Stimulated activated effector memory CD8-positive, alpha-beta T cell treated with anti-CD3 and anti-CD28 coated beads, Interleukin-12 subunit alpha, Interleukin-12 subunit beta, amount 100 ng/mL, for 72 hours (primary cell): ENCODE results near the gene SCAMP4.

Experiments
- ATAC-seq: fragments of 150-1000 bp; cut with Tn5 transposase; 2 replicates; pipeline ENCODE4 v1.10.0; 2021
- DNase-seq, 2 donors: peaks; one replicate each; pipeline ENCODE4 v3.0.0; 2021 to 2022; ENCODE audit warnings: low spot score in 2 of 2
- H3K27ac Mint-ChIP-seq: one replicate; pipeline ENCODE4 v1.8.0; 2022; ENCODE audit warnings: mild to moderate bottlenecking, mixed read lengths
- H3K36me3 Mint-ChIP-seq: one replicate; pipeline ENCODE4 v1.8.0; 2022; ENCODE audit warnings: mild to moderate bottlenecking, mixed read lengths
- H3K4me1 Mint-ChIP-seq: one replicate; pipeline ENCODE4 v1.8.0; 2022; ENCODE audit warnings: mixed read lengths
- H3K4me3 Mint-ChIP-seq: one replicate; pipeline ENCODE4 v1.8.0; 2022; ENCODE audit warnings: mild to moderate bottlenecking, mixed read lengths
- H3K9me3 Mint-ChIP-seq: one replicate; pipeline ENCODE4 v1.8.0; 2022; ENCODE audit warnings: mixed read lengths

Gene SCAMP4

DNA sequence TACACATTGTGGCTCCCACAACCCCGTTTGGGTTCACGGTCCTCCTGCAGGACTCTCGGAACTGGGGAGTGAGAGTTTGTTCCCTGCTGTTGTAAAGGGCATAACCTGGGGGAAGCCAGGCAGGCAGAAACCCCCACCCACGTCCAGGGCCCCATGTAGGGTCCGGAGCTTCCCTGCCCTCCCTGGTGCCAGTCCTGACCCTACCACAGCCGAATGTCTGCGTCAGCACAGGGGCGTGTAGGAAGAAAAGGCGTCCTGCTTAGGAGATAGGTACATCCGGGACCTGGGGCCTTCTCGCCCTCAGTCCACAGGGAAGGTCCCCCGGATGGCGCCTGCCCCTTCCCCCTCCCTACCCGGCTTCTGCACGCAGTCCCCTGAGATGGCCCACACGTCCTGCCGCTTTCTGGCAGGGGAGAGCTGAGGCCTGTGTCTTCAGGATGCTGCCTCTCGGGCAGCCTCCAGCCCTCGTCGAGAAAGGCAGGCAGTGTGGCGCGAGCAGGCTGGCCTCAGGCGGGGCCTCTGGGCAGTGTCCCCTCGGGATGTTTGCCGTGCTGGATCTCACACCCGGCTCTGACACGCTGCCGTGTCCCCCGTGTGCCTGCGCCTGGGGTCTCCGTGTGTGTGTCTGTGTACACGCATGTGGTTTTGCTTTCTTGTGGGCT, 54.9 kb downstream of the SCAMP4 start:
- DNase-seq (no peak), ATAC-seq (no peak)
- Mint-ChIP-seq H3K4me3 (no peak overlapping the region), H3K27ac (no peak overlapping the region), H3K9me3 (no peaks in the 10 kb centered on the region), H3K36me3 (peaks cover 13% of the 10 kb centered on the region), H3K4me1 (peaks cover 39% of the 10 kb centered on the region)

DNA sequence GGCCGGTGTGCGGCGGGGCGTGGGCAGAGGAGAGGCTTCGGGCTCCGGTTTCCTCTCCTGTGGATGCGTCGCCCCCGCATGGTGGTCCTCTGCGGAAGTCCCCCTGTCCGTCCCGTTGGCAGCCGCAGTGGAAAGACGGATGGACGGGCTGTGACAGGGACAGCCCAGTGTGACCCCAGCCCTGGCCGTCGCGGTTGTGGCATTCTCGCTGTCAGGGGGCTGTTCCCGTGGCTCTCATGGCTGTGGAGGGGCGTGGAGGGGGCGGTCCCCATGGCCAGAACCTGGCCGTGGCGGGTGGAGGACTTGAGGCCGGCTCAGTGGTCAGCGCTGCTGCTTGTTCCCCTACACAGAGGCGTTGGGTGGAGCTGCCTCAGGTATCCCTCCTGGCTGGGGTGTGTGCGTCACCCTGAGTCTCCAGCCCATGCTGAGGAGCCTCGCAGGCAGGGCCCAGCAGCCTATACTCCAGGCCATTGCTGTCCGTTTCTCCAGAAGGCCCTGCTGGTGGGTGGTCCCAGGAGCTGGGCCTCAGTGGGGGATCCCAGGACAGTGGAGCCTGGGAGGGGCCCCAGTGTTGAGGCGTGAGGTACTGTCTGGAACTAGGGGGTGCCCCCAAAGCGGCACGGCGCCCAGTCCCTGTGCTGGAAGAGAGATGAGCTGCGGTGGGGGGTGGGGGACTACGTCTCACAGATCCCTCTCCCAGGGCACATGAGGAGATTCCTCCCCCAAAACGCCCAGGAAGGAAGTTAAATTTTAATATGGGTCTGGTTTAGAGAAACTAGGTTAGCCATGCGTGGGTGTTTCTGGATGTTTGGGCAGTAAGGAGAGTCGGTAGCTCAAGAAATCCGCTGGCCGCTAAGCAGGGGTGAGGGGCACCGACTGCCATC, 56.0 kb downstream of the SCAMP4 start:
- ATAC-seq (peak; percentile 14), DNase-seq (no peak)
- no peaks in the 10 kb centered on the region for H3K9me3 Mint-ChIP-seq
- H3K4me1 Mint-ChIP-seq: peaks cover 42% of the 10 kb centered on the region
- peak overlapping the region; percentile 56 for H3K27ac Mint-ChIP-seq
- H3K4me3 Mint-ChIP-seq: peak overlapping the region; percentile 11
- H3K36me3 Mint-ChIP-seq: peaks cover 13% of the 10 kb centered on the region

DNA sequence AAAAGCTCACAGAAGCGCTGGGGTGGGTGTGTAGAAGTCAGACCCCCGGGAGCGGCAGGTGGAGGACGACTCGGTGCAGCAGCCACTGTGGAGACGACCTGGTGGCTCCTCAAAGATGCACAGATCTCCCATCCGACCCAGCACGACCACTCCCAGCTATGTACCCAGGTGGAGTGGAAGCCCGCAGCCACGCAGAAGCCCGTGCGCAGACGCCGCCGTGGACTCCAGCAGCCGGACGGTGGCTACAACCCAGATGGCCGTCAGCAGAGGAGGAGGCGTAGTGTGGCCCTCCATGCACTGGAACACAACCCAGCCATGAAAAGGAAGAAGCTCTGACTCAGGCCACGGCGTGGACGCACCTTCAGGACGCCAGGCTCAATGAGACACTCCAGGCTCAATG, 57.5 kb downstream of the SCAMP4 start:
- Mint-ChIP-seq H3K4me3 (no peak overlapping the region), H3K4me1 (peaks cover 40% of the 10 kb centered on the region), H3K9me3 (no peaks in the 10 kb centered on the region), H3K36me3 (peaks cover 19% of the 10 kb centered on the region), H3K27ac (no peak overlapping the region)
- DNase-seq (no peak), ATAC-seq (no peak)

DNA sequence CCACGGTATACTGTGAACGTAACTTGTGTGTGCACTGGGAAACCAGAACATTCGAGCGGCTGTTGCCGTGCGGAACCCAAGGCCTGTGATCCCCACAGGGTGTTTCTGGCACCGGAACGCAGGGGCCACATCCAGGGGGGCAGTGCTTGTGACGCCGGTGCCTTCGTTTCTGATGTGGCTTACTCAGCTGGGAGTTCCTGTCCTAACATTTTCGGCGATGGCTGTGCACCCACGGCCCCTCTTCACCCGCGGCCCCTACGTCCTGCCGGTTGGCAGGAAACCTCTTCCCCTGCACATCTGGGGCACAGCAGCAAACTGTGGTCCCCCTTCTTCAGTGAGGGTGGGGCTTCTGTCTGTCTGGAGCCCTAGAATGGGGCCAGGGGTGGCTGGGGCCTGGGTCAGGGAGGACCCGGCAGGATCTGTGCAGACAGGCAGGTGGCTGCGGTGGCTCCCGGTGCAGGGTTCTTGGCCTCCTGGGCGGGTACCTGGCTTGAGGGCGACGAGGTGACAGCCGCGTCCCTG, 61.9 kb downstream of the SCAMP4 start:
- no peak for DNase-seq
- H3K27ac Mint-ChIP-seq: peak overlapping the region; percentile 77
- peaks cover 22% of the 10 kb centered on the region for H3K4me1 Mint-ChIP-seq
- H3K9me3 Mint-ChIP-seq: no peaks in the 10 kb centered on the region
- peak; percentile 68 for ATAC-seq
- H3K4me3 Mint-ChIP-seq: peak overlapping the region; percentile 61
- H3K36me3 Mint-ChIP-seq: peaks cover 18% of the 10 kb centered on the region

DNA sequence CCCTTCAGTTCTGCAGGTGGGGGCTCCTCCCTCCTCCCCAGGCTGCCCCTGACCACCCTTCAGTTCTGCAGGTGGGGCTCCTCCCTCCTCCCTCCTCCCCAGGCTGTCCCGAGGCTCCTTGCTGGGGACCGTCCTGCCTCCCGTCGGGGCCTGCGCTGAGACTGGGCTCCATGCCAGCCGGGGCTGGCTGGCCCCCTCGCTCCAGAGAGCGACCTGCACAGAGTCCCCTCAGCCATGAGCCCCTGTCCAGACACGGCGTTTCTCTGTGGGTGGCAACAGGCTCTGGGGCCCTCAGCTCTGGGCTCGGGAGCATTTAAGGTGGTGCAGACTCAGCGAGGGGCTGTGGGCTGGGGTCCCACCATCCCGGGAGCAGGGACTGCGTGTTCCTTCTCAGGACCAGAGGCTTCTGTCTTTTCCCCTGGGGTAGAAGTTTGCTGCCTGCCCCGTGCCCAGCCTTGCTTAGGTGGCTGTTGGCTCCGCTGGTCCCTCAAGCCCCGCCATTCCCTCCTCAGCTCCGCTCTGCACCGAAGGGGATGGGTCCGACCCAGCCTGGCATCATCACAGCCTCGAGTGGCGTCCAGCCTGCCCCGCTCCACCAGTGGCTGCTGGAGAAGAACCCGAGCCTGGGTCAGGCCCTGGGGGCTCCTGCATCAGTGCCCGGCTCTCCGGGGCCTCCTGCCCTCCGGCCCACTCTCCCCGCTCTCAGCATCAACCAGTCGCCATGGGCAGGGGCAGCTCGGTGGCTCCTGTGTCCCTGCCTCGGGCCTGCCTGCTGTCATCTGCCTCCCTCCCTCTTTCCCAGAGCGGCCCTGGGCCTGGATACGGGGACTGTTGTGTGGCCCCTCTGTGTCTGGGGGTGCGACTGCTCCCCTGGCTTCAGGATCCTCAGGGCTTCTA, 63.3 kb downstream of the SCAMP4 start:
- H3K36me3 Mint-ChIP-seq: peaks cover 18% of the 10 kb centered on the region
- H3K4me3 Mint-ChIP-seq: no peak overlapping the region
- peaks cover 28% of the 10 kb centered on the region for H3K4me1 Mint-ChIP-seq
- ATAC-seq (no peak), DNase-seq (no peak)
- no peak overlapping the region for H3K27ac Mint-ChIP-seq
- H3K9me3 Mint-ChIP-seq: no peaks in the 10 kb centered on the region

DNA sequence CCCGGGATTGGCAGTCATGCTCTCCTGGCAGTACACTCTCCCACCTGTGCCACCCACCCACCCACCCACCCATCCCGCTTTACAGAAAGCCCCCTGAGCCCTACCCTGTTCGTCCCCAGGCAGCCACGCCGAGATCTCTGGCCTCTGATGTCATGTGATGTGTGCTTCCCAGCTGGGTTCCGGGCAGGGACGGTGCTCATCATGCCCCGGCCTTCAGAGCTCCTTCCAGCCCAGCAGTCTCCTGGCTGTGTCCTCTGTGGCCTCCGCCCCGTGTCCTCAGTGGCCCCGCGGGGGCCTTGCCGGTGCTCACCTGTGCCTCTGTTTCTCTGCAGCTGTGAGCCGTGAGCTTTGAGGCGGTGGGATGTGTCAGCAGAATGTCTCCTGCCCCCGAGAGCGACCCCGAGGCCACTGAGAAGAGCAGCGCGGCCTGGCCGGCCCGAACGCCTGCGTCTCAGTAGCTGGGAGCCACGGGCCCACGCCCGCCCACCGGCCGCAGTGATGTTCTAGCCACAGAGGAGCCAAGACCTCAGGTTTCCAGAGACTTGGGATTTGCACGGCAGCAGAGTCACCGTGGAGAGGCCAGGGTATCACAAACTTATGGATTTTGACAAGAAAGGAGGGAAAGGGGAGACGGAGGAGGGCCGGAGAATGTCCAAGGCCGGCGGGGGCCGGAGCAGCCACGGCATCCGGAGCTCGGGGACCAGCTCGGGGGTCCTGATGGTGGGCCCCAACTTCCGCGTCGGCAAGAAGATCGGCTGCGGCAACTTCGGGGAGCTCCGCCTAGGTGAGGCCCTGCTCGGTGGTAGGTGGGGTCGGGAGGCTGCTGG, 64.2 kb downstream of the SCAMP4 start:
- Mint-ChIP-seq H3K4me3 (no peak overlapping the region), H3K9me3 (no peaks in the 10 kb centered on the region), H3K27ac (no peak overlapping the region), H3K36me3 (peaks cover 18% of the 10 kb centered on the region), H3K4me1 (peaks cover 30% of the 10 kb centered on the region)
- no peak for ATAC-seq
- no peak for DNase-seq

DNA sequence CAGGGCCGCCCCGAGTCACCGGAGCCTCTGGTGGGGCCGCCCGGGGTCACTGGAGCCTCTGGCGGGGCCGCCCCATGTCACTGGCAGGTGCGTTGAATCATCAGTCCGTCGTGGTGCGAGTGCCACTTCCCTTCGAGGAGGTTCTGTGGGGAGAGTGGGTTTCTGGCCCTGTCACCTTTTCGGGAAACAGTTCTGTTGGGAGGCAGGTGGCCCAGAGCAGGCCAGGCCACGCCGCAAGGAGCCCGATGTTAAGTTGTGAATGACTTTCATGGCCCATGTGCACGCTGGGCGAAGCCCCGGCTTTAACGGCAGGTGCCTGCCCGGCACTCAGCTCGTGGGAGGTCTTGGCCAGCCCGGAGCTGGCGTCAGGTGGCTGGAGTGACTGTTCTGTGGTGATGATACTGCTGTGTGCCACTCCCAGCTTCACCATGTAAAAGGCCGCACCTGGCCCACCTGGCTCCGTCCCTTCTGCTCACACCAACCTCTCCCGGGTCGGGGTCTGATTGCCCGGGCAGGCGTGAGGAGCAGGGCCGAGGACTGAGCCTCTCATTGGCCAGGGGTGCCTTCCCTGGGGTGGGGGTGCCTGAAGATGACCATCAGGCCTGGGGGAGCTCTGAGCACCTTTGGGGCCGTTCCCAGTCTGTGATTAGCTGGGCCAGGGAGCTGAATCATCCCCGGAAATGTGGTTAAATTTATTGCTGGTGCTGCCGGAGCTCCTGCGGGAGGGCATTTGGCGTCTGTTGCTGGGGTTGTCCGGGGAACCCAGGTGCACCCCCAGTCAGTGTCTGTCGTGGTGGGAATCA, 65.0 kb downstream of the SCAMP4 start:
- peaks cover 30% of the 10 kb centered on the region for H3K4me1 Mint-ChIP-seq
- no peak for DNase-seq
- H3K9me3 Mint-ChIP-seq: no peaks in the 10 kb centered on the region
- no peak for ATAC-seq
- H3K27ac Mint-ChIP-seq: no peak overlapping the region
- H3K4me3 Mint-ChIP-seq: no peak overlapping the region
- H3K36me3 Mint-ChIP-seq: peaks cover 22% of the 10 kb centered on the region

DNA sequence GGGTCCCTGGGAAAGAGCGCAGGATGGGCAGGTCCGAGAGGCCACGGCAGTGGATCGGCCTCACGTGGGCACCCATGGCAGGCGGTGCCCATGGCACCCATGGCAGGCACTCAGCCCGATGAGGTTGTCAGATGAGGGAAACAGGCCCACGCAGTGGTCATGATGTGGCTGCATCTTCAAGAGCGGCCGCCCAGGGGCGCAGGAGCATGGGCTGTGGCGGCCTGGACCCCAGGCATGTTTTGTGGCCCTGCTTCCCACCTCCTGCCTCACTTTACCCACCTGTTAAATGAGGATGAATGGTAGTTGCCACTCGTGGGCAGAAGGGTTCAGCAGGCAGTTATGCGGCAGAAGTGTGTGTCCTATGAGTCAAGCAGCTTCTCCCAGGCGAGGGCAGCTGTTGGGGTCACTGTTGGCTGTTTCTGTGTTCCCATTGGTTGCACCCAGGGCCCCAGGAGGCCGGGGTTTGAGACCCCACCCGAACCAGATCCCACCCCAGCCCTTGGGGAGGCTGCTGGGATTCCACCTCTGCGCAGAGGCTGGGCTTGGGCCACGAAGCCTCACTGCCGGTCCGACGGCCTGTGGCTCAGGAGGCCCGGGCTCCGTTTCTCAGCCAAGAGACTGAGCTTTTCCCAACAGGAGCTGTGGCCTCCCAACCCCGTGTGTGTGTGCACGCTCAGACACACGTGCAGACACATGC, 65.8 kb downstream of the SCAMP4 start:
- Mint-ChIP-seq H3K9me3 (no peaks in the 10 kb centered on the region), H3K27ac (no peak overlapping the region), H3K4me1 (peaks cover 28% of the 10 kb centered on the region), H3K4me3 (no peak overlapping the region), H3K36me3 (peaks cover 26% of the 10 kb centered on the region)
- ATAC-seq (no peak), DNase-seq (no peak)

DNA sequence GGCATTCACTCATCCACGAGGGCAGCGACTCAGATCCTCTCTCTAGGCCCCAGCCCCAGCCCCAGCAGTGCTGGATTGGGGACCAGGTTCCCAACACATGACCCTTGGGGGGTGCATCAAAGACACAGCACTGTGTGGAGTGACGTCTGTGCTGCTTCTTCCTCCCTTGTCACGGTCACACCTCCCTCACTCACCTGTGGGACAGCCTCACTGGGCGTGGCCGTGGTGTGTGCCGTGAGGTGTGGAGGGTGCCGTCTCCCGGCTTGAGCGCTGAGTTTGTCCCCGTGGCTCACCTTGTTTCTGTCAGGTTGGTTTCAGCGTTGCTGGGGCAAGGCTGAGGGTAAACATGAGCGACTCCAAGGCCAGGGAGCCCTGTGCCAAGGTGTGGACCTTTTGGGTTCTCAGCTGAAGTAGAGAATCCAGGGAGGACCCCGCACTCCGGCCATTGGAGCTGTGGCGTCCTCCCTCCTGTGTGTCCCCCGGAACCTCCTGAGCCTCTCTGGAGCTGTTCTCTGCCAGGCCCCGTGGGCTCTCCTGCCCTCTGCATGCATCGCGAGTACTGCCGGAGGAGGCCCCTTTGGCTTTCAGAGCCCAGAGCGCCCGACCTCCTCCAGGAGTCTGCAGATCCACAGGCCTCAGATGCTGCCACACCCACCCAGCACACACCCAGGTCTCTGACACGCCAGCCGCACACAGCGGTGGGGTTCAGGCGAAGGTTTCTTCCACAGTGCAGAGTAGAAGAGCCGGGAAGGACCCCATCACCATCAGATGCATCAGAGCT, 69.4 kb downstream of the SCAMP4 start:
- Mint-ChIP-seq H3K27ac (no peak overlapping the region), H3K36me3 (peaks cover 38% of the 10 kb centered on the region), H3K4me1 (peaks cover 11% of the 10 kb centered on the region), H3K9me3 (no peaks in the 10 kb centered on the region), H3K4me3 (no peak overlapping the region)
- no peak for DNase-seq
- no peak for ATAC-seq

DNA sequence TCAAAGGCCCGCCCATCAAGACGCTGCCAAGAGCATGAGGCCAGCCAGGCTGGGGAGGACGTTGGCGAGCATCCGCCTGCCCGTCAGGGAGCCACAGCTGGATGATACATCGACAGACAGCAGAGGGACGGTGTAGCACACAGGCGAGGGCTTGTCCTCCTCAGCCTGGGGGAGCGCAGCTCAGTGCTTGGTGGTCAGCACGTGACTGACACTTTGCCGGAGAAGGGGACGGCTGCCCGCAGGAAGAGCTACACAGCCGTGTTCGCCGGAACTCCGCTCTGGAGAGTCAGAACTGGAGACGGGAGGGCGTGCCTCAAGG, 69.9 kb downstream of the SCAMP4 start:
- Mint-ChIP-seq H3K4me1 (peaks cover 10% of the 10 kb centered on the region), H3K9me3 (no peaks in the 10 kb centered on the region), H3K27ac (no peak overlapping the region), H3K36me3 (peaks cover 43% of the 10 kb centered on the region), H3K4me3 (no peak overlapping the region)
- ATAC-seq (no peak), DNase-seq (no peak)
